ACHN (cell line): ENCODE results near the gene RAD9A.

ENCODE experiments used
- DNase-seq: peaks from one replicate; pipeline ENCODE4 v3.0.0-alpha.2; 2015
- in situ Hi-C: cut with HindIII; loops from 2 replicates; pipeline ENCODE4 v1.10.0; 2017; ENCODE audit warnings: low sequenced_read_pairs, low pct_ligation_motif_present, low pct_unique_long_range_greater_than_20kb

RAD9A gene

GRCh38 chr11:67391304-67392182, at the start of gene RAD9A:
RAD9A (plus strand) TSS chr11:67391986; CDS start chr11:67392045, 59 bp downstream.
- in situ Hi-C loops: no loop called here

GRCh38 chr11:67344264-67344663, 47.5 kb upstream of the RAD9A start:
- DNase-seq: no peak
- in situ Hi-C loops: no loop called here

More at GRCh38 chr11:67391304-67392182, at the start of gene RAD9A:
- DNase-seq: peak; percentile 89

GRCh38 chr11:67345247-67345919, 46.4 kb upstream of the RAD9A start:
- DNase-seq: no peak
- in situ Hi-C loops: no loop called here

- peak; percentile 52 for DNase-seq
- in situ Hi-C loops: no loop called here
Measured at GRCh38 chr11:67345920-67346819, 45.6 kb upstream of the RAD9A start.

- DNase-seq: no peak
- in situ Hi-C loops: no loop called here
Measured at GRCh38 chr11:67347964-67348749, 43.6 kb upstream of the RAD9A start.

GRCh38 chr11:67349036-67349435, 42.8 kb upstream of the RAD9A start:
- in situ Hi-C loops: no loop called here
- no peak for DNase-seq

- in situ Hi-C loops: no loop called here
- no peak for DNase-seq
Measured at GRCh38 chr11:67349457-67349856, 42.3 kb upstream of the RAD9A start.

GRCh38 chr11:67349928-67350465, 41.8 kb upstream of the RAD9A start:
- in situ Hi-C loops: no loop called here
- no peak for DNase-seq

GRCh38 chr11:67351275-67352005, 40.3 kb upstream of the RAD9A start:
- DNase-seq: peak; percentile 70
- in situ Hi-C loops: no loop called here

- in situ Hi-C loops: no loop called here
- no peak for DNase-seq
Measured at GRCh38 chr11:67352546-67353316, 39.1 kb upstream of the RAD9A start.

- peak; percentile 93 for DNase-seq
- in situ Hi-C loops: no loop called here
Measured at GRCh38 chr11:67353317-67354074, 38.3 kb upstream of the RAD9A start, which contains the start of gene POLD4. POLD4 (minus strand) TSS chr11:67353546; CDS start chr11:67353399, 147 bp downstream.

GRCh38 chr11:67354075-67355022, 37.4 kb upstream of the RAD9A start:
- in situ Hi-C loops: no loop called here
- DNase-seq: peak; percentile 90

GRCh38 chr11:67355023-67355793, 36.6 kb upstream of the RAD9A start:
- in situ Hi-C loops: no loop called here

GRCh38 chr11:67355794-67356386, 35.9 kb upstream of the RAD9A start:
- in situ Hi-C loops: no loop called here

More at GRCh38 chr11:67355023-67355793, 36.6 kb upstream of the RAD9A start:
- DNase-seq: no peak

More at GRCh38 chr11:67355794-67356386, 35.9 kb upstream of the RAD9A start:
- no peak for DNase-seq
